ENCODE measurements around the gene TLR9. TPM values are rescaled to one million over a fixed set of nuclear protein-coding genes. Genes with fewer than 3 reads are reported as not detected.

TLR9 gene
- total RNA-seq, 2 donors from 2014 or later = 0.42 TPM; not detected in 1

Small RNAs within 50 kb of the gene (microRNA-seq; reads per million reads assigned to microRNA genes)
- gene MIRLET7G = 96,273 to 108,799 reads per million in 2 donors

Other genes with a start within 250 kb of the TLR9 start
- gene ACY1, start 242.1 kb downstream of the TLR9 start, total RNA-seq = 100 to 1,000 TPM; 153 to 160 TPM
- gene RPL29, start 229.8 kb downstream of the TLR9 start, total RNA-seq = 100 to 1,000 TPM; 894 to 910 TPM
- gene DUSP7, start 169.1 kb downstream of the TLR9 start, total RNA-seq = 1 to 10 TPM; 7.4 to 9.1 TPM
- 1 to 10 TPM; 4.3 to 7.4 TPM for gene POC1A, start 71.2 kb downstream of the TLR9 start, total RNA-seq
- 100 to 1,000 TPM; 128 to 150 TPM for gene ALAS1, start 27.5 kb downstream of the TLR9 start, total RNA-seq
- gene TWF2, start 13.5 kb upstream of the TLR9 start, total RNA-seq = 10 to 100 TPM; 37.8 to 53.9 TPM
- 1 to 10 TPM; 2.9 to 9.3 TPM for gene PPM1M, start 20.1 kb upstream of the TLR9 start, total RNA-seq
- gene WDR82, start 53.0 kb upstream of the TLR9 start, total RNA-seq = 10 to 100 TPM; 57.1 to 60.9 TPM
- 10 to 100 TPM; 51.6 to 57.0 TPM for gene GLYCTK, start 62.2 kb upstream of the TLR9 start, total RNA-seq
- gene DNAH1, start 90.7 kb upstream of the TLR9 start, total RNA-seq = 10 to 100 TPM; 12.8 to 14.1 TPM
- gene BAP1, start 184.4 kb upstream of the TLR9 start, total RNA-seq = 10 to 100 TPM; 73.1 to 73.2 TPM
- gene PHF7, start 185.0 kb upstream of the TLR9 start, total RNA-seq = 10 to 100 TPM; 15.6 to 21.6 TPM
- 1 to 10 TPM; 5.1 to 5.5 TPM for gene SEMA3G, start 219.5 kb upstream of the TLR9 start, total RNA-seq
- gene TNNC1, start 228.4 kb upstream of the TLR9 start, total RNA-seq = 1 to 10 TPM in 1 of 2 donors, under 1 TPM in 1; 0.64 to 4.6 TPM
- gene NISCH, start 230.0 kb upstream of the TLR9 start, total RNA-seq = 10 to 100 TPM; 57.3 to 58.1 TPM